GM18505 (cell line): ENCODE data around the gene COPZ1.
"Not testable (repeated sequence)": the region's sequence is repeated elsewhere in the genome, so short reads cannot be mapped to it uniquely, and the experiment has no call there.

Source experiments
- ATAC-seq: cut with Tn5 transposase; IDR thresholded peaks from one replicate; pipeline ENCODE4 v1.9.1; 2021; ENCODE audit not compliant: unreplicated experiment
- POLR2A ChIP-seq: IDR thresholded peaks from 4 replicates; pipeline ENCODE4 v1.6.1; 2011; ENCODE audit warnings: borderline replicate concordance; ENCODE audit not compliant: insufficient read depth, insufficient read length; ENCODE audit errors: extremely low read depth

The COPZ1 gene

DNA sequence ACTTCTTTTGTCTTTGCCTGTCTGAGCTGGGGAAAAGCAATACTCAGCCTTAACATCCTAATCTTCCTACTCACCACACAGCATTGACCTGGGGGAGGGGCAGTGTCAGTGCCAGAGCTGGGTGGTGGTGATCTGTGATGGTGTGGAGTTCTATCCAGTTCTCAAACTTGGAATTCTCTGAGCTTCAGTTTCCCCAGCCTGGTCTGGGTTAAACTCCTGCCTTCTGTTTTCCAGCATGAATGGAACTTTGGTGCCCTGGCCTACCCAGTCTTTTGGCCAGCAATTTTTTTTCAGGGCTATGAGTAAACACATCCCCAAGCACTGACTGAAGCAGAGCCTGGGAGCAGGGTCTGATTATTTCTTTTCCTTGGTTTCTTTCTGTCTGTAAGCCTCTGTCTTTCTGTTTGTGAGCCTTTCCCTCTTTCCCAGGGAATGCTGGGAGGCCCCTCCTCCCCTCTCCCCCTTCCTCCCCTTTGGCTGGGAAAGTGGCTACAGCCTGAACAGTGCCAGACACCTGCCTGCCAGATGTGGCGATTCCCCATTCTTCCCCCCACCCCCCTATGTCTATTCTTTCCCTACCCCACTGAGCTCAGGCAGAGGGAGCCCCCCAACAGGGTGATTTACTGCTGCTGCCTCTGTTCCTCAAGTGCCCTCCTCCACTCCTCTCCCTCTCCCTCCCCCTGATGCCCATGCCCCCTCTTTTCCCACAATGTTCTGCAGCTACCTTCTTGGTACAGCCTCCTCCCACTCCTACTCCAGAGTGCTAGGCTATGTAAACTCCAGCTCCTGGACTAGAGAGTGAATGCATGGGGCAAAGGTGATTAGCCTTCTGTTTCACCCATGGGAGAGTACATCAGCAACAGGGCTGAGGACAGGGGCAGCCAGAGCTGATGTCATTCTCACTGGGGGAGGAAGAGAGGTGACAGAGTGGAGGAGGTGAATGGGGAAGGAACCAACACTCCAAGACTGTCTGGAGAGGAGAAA, 28.3 kb downstream of the COPZ1 start:
- no peak for TF ChIP-seq POLR2A
- no peak for ATAC-seq

DNA sequence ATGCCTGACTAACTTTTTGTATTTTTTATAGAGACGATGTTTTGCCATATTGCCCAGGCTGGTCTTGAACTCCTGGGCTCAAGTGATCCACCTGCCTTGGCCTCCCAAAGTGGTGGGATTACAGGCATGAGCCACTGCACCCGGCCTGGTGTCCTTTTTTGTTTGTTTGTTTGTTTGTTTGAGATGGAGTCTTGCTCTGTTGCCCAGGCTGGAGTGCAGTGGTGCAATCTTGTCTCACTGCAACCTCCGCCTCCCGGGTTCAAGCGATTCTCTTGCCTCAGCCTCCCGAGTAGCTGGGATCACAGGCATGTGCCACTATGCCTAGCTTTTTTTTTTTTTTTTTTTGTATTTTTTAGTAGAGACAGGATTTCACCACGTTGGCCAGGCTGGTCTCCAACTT, 29.3 kb downstream of the COPZ1 start:
- not testable (repeated sequence) for ATAC-seq

DNA sequence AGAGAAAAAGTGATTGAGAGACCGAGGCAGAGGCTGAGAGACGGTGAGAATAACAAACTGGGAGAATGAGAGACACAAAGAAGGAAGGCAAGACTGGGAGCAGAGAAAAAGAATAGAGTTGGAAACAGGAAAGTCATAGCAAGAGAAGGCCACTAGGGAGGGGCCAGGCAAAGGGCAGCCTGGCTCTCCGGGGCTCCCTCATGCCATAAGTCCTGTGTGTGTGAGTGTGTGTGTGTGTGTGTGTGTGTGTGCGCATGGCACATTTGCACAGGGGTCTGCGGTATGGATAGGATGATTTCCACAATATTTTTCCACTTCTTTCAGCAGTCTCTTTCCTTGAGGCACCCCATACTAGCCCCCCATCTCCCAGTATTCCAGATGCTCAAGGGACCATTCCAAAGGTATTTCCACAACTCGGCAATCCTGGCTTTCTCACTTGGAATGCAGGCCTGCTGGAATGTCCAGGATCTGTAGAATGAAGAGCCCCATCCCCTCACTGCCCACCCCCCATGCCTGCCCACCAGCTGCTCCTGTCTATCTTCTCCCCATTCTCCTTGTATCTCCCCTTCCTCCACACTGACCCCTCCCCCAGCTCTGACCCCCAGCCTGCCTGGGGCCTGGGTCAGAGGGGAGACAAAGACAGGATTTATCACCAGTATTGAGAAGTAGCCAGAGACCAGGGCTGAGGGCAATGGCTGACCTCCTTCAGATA, 30.3 kb downstream of the COPZ1 start:
- no peak for ATAC-seq
- no peak for TF ChIP-seq POLR2A

DNA sequence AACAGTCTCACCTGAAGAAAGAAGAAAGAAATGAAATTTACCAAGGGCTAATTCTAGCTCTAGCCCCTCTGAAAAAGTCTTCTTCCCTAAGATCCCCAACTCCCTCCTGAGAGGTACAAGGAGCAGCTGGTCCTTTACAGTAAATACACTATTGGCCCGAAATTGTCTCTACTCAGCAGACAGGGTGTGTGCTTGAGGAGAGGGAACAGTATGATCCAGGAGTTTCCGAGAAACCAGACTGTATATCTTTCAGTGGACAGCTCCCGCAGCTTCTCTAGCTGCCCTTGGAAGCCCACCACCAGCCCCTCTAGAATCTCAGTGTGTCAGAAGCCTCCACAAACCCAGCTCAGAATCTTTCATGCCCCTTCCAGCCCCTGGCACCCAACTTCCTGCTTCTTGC, 31.3 kb downstream of the COPZ1 start:
- TF ChIP-seq POLR2A = no peak
- no peak for ATAC-seq

DNA sequence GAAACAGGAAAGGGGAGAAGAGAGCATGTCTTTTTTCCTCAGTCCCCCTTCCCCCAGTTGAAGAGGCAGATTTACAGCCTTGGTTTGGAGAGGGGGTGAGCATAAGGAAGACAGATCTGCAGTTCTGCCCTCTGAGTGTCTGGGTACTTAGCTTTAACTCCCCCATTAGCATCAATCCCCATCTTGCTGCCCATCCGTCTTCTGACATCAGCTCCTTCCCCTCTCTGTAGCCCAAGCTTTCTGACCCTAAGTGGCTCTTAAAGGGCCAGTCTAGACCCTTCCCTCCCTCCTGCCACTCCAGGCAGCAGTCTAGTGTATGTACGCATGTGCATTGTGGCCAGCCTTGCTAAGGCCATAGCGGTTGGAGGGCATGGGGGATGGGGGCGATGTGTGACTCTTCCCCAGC, 32.0 kb downstream of the COPZ1 start:
- ATAC-seq = no peak

DNA sequence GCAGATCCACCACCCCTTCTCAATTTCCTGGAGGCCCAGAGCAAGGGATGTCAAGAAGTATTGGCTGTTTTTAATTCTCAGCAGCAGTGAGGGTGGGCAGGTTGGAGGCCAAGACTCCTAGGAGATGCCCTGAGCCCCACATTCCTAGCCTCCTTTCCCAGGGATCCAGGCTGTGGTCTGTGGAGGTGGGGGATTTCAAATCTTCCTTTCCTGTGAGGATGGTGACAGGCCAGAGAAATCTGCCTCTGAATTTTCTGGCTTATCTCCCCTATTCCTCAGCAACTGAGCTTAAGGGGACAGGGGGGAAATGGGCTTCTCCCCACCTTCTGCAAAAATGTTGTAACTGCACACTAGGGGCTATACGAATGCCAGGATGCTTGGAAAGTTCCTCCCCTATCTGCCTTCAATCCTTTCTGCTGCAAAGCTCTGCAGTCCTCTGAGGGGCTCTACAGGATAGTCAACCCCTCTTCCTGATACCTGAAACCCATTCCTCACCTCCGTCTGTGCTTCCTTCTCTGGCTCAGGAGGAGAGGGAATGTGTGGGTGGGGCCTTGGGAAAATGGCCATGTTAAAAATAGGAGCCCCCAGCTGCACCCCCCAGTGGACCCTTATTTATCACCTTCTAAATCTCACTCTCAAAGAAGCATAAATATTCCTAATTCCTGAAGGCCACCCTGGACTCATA, 32.7 kb downstream of the COPZ1 start:
- no peak for ATAC-seq
- TF ChIP-seq POLR2A = no peak

More for the DNA sequence above, 32.0 kb downstream of the COPZ1 start:
- TF ChIP-seq POLR2A = no peak

DNA sequence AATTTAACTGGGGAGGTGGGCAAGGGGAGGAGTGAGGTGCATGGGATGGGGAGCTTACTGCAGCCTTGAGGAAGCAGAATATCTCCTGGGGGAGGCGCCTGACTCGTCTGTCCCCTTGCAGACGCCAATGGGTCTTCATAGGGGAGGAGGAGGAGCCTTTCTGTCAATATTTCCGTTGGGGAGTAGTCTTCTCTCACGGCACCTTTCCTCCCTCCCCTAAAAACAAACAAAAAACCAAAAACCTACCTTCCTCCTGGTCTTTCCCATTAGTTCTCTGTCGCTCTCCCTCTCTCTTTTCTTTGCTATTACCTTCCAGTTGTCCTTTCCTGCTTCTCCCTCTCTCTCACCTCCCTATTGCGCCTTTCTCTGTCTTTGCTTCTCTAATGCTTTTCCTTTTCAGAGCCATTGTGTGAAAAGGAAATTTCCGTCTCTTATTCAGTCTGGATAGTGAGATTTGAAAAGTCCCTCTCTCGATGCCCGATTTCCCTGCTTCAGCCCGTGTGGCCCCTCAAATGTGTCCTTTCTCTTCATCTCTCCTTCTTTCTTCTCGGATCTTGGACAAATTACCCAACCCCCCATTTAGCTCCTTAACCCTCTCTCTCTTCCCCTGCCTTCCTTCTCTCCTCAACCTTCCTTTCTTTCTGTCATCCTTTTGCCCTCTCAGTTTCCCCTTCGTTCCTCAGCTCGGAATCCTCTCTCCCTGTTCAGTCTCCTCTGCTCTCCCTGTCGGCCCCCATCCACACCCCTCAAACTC, 33.4 kb downstream of the COPZ1 start:
- no peak for ATAC-seq
- TF ChIP-seq POLR2A = peak; percentile 59

DNA sequence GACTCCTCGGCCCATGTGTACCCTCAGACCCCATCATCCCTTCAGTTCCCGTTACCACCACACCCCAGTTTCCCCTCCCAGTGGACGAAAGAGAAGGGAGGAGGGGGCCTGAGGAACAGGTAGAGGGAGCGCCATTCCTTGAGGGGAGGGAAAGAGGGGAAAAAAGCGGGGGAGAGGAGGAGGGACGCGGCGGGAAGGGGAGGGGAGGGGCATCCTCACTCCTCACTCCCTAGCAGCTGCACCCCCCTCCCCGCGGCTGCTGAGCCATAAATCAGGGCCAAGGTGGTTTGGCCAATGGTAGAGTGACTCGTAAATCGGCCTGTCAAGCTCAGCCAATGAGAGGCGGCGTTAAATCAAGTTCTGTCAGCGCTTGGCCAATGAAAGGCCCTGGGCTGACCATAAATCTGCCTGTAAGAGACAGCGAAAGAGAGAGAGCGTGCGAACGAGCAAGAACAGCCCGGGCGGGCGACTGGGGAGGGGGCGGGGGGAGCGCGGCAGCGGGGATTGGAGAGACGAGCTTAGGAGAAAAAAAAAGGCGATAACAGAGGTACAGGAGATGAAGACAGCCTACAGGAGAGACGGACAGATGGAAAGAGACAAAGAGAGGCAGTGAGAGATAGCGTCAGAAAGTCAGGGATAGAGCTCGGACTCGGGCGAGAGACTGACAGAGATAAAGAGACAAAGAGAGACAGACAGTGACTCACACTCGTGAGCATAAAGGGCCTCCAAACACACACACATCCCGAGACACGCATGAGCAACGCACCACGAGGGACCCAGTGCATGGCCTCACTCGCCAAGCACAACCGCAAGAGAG, 34.2 kb downstream of the COPZ1 start:
- no peak for TF ChIP-seq POLR2A
- ATAC-seq = peak; percentile 96

DNA sequence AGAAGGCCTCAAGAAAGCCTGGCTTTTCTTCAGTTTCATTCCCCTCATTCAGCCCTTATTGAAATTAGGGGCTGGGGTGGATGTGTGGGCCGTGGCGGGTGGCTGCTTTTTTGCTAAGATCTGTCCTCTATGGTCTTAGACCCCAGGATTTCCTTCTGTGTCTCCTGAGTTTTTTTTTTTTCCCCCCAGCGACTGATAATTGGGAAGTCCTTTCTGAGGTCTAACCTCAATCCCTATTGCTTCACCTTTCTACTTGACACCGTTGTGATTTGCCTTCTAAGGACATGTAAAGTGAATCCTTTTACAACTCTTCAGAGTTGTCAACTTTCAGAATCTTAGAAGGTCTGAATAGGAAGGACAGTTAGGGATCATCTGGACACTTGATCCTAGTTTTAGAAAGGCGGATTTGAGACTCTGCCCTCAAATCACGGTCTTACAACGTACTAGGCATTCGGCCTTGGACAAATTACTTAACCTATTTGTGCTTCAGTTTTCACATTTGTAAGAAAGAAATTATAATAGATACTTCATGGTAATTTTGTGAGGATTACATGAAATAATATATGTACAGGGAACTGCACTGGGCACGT, 34.9 kb downstream of the COPZ1 start:
- no peak for TF ChIP-seq POLR2A
- no peak for ATAC-seq

DNA sequence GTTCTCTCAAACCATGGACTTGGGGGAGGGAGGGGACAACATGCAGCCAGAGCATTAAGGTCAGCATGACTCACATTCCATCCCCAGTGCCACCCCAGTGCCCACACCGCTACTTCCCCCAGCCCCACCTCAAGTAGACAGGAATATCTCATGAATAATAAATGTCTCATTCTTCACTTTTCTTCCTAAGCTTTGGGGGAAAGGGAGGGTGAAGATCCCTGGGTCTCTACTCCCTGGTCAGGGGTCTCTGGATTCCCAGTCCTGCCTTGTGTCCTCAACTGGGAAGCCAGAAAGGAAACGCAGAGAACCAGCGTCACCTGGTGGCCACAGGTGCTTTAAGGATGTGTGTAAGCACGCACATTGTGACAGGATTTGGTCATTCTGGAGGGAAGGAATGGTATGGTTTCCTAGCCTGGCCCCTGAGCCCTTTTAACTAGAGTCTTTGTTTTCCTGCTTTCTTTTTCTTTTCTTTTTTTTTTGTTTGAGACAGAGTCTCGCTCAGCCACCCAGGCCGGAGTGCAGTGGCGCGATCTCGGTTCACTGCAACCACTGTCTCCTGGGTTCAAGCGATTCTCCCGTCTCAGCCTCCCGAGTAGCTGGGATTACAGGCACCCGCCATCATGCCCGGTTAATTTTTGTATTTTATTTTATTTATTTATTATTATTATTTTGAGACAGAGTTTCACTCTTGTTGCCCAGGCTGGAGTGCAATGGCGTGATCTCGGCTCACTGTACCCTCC, 36.0 kb downstream of the COPZ1 start:
- ATAC-seq = no peak
- TF ChIP-seq POLR2A = no peak

DNA sequence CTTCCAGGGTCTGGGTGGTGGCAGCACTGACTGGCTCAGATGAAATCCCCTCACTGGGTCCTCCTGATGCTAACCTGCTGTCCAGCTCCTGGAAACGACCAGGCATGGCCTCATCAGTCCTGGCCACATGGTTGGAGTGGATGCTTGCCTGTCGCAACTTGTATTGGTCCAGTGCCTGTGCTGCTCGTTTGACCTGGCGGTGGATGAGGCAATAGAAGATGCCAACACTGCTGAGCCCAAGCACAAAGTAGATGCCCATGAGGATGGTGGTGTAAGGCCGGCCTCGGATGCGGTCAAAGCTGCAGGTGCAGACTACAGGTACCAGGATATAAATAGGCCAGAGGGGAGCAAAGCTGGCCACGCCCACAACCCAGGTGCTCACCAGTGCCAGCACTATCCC, 38.1 kb downstream of the COPZ1 start:
- no peak for ATAC-seq
- TF ChIP-seq POLR2A = no peak
